Left lung (tissue), 10 donors: ENCODE measurements around the gene TOX2. TPM values are rescaled to one million over a fixed set of nuclear protein-coding genes. Genes with fewer than 3 reads are reported as not detected.

Experiments used
- ATAC-seq: fragments of 200-7000 bp; cut with Tn5 transposase; one replicate; pipeline ENCODE4 v1.9.1; 2020; ENCODE audit warnings: moderate library complexity
- DNase-seq, 4 donors: peaks; one replicate each; pipeline ENCODE4 v3.0.0-alpha.2; 2013 to 2020
- H3K27ac ChIP-seq, 2 donors: fragments of 200-600 bp; sonication (generic) in 1 of 2; one replicate each; pipeline versions ENCODE4 v1.5.0 to v1.8.0; 2020 to 2021
- H3K27me3 ChIP-seq, 2 donors: fragments of 200-600 bp; sonication (generic) in 1 of 2; one replicate each; pipeline versions ENCODE4 v1.5.0 to v1.8.0; 2020 to 2021
- H3K36me3 ChIP-seq, 2 donors: fragments of 200-600 bp; sonication (generic) in 1 of 2; one replicate each; pipeline versions ENCODE4 v1.5.0 to v1.8.0; 2020 to 2021
- H3K4me1 ChIP-seq, 2 donors: fragments of 200-600 bp; one replicate each; pipeline ENCODE4 v1.8.0; 2021
- H3K4me3 ChIP-seq, 2 donors: fragments of 200-600 bp; sonication (generic) in 1 of 2; one replicate each; pipeline versions ENCODE4 v1.5.0 to v1.8.0; 2020 to 2021; ENCODE audit warnings: mild to moderate bottlenecking in 1 of 2
- H3K9me3 ChIP-seq, 2 donors: fragments of 200-600 bp; sonication (generic) in 1 of 2; one replicate each; pipeline versions ENCODE4 v1.5.0 to v1.8.0; 2020 to 2021
- CTCF ChIP-seq, 2 donors: fragments of 200-600 bp; sonication (generic) in 1 of 2; IDR thresholded peaks; one replicate each; pipeline versions ENCODE4 v1.5.0 to v1.8.0; 2021; ENCODE audit warnings: antibody characterized with exemption in 2 of 2
- intact Hi-C, 2 donors: fragments of 100-400 bp; cut with DNase I; formaldehyde crosslinking; loops; one replicate each; pipeline versions ENCODE4 v1.11.2 to v1.14.2; 2022
- polyA plus RNA-seq, 6 donors: library from polyadenylated mRNA; unstranded; fragments of 120-200 nt; gene quantifications; one replicate each; pipeline ENCODE4 v1.2.1, GENCODE V29; 2013; ENCODE audit not compliant: insufficient read length in 6 of 6
- total RNA-seq, 2 donors: library from RNA; stranded (reverse); fragmentation: NEBNext Ultra II Directional; extraction: Animal tissue kit (Norgen Biotek cat#: 25700); gene quantifications; one replicate each; pipeline ENCODE4 v1.2.1, GENCODE V29; 2021
- donor health status: DM: no; HTN: yes; CAD: no.
- donor health status: DM: no; HTN: no; CAD: no.

The TOX2 gene
- total and polyA plus RNA-seq, 8 donors = 14.5 to 61.1 (median 41.3) TPM

- no peak for ATAC-seq
- DNase-seq = no peak
- H3K27ac ChIP-seq = no peak overlapping the region
- TF ChIP-seq CTCF (IDR thresholded peaks at IDR 0.05) = no peak
- peaks cover 0 to 2% of the 10 kb centered on the region in 2 donors for H3K36me3 ChIP-seq
- H3K4me1 ChIP-seq = peaks cover 0 to 6% of the 10 kb centered on the region in 2 donors
- H3K4me3 ChIP-seq = no peak overlapping the region
- peaks cover 0 to 6% of the 10 kb centered on the region in 2 donors for H3K27me3 ChIP-seq
- H3K9me3 ChIP-seq = no peaks in the 10 kb centered on the region
- intact Hi-C loops = no loop called here
These were observed 60.0 kb downstream of the TOX2 start for GRCh38 chr20:43974695-43975094.

GRCh38 chr20:43975096-43975768, 60.6 kb downstream of the TOX2 start:
- DNase-seq = no peak
- no peak for ATAC-seq
- no peak for TF ChIP-seq CTCF (IDR thresholded peaks at IDR 0.05)
- Histone ChIP-seq H3K9me3 (no peaks in the 10 kb centered on the region), H3K27ac (no peak overlapping the region), H3K4me3 (no peak overlapping the region), H3K27me3 (peaks cover 0 to 6% of the 10 kb centered on the region in 2 donors), H3K36me3 (peaks cover 0 to 2% of the 10 kb centered on the region in 2 donors), H3K4me1 (peaks cover 0 to 6% of the 10 kb centered on the region in 2 donors)
- intact Hi-C loops = no loop called here

GRCh38 chr20:43976547-43976946, 61.9 kb downstream of the TOX2 start:
- Histone ChIP-seq H3K9me3 (no peaks in the 10 kb centered on the region), H3K27ac (no peak overlapping the region), H3K36me3 (peaks cover 0 to 2% of the 10 kb centered on the region in 2 donors), H3K4me3 (no peak overlapping the region), H3K27me3 (peaks cover 0 to 6% of the 10 kb centered on the region in 2 donors), H3K4me1 (peaks cover 0 to 9% of the 10 kb centered on the region in 2 donors)
- intact Hi-C loops = no loop called here
- no peak for DNase-seq
- peak; percentile 30 for ATAC-seq
- TF ChIP-seq CTCF (IDR thresholded peaks at IDR 0.05) = no peak

- Histone ChIP-seq H3K4me3 (no peak overlapping the region), H3K36me3 (peaks cover 0 to 2% of the 10 kb centered on the region in 2 donors), H3K27ac (no peak overlapping the region), H3K9me3 (no peaks in the 10 kb centered on the region), H3K27me3 (peaks cover 0 to 6% of the 10 kb centered on the region in 2 donors), H3K4me1 (peaks cover 0 to 16% of the 10 kb centered on the region in 2 donors)
- ATAC-seq (no peak), DNase-seq (no peak)
- TF ChIP-seq CTCF (IDR thresholded peaks at IDR 0.05) = no peak
- intact Hi-C loops = no loop called here
These were observed 62.6 kb downstream of the TOX2 start for GRCh38 chr20:43977252-43977651.

- DNase-seq = no peak
- no peak overlapping the region for H3K4me3 ChIP-seq
- TF ChIP-seq CTCF (IDR thresholded peaks at IDR 0.05) = no peak
- H3K36me3 ChIP-seq = peaks cover 0 to 2% of the 10 kb centered on the region in 2 donors
- no peak for ATAC-seq
- H3K27ac ChIP-seq = no peak overlapping the region
- H3K27me3 ChIP-seq = peaks cover 0 to 6% of the 10 kb centered on the region in 2 donors
- no peaks in the 10 kb centered on the region for H3K9me3 ChIP-seq
- intact Hi-C loops = no loop called here
- peaks cover 0 to 22% of the 10 kb centered on the region in 2 donors for H3K4me1 ChIP-seq
These were observed 63.3 kb downstream of the TOX2 start for GRCh38 chr20:43977962-43978361.
